Stimulated activated CD8-positive, alpha-beta memory T cell treated with anti-CD3 and anti-CD28 coated beads, Interleukin-12 subunit alpha, Interleukin-12 subunit beta, amount 100 ng/mL, for 4 hours (primary cell): ENCODE data around the gene FAM174C.
"Not testable (repeated sequence)": the region's sequence is repeated elsewhere in the genome, so short reads cannot be mapped to it uniquely, and the experiment has no call there.

Experiments used
- DNase-seq: peaks from one replicate; pipeline ENCODE4 v3.0.0-alpha.2; 2020; ENCODE audit warnings: low read depth

The FAM174C gene

DNA sequence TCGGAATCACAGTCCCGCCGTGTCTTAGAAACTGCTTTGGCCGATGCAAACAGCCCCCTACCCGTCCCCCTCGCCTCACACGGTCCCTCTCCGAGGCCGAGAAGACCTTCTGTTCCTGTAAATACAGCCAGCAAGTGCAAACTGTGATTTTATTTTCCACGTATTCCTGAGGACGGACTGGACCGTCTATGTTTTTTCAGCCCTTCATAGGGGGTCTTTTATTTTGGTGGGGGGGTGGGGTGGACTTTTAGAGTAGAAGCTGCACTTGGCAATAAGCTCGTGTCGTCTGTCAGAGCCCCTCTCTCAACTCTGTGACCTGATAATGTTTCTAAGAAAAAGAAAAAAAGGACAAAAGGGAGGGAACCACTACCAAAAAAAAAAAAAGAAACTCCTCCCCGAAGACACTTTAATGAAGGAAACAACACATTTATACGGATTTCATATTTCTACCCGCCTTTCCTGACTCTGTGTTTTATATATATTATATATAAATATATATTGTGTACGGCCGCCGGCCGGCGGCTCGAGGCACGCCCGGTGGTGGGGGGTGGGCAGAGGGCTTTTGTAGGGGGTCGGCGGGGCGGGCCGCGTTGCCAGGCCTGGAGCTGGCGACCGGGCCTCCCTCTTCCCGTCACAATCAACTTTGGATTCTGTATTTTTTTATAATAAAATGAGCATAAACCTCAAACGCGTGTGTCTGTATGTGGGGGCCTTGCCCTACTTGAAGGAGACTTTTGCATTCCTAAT lies 25.6 kb downstream of the FAM174C start:
- DNase-seq, result no peak

DNA sequence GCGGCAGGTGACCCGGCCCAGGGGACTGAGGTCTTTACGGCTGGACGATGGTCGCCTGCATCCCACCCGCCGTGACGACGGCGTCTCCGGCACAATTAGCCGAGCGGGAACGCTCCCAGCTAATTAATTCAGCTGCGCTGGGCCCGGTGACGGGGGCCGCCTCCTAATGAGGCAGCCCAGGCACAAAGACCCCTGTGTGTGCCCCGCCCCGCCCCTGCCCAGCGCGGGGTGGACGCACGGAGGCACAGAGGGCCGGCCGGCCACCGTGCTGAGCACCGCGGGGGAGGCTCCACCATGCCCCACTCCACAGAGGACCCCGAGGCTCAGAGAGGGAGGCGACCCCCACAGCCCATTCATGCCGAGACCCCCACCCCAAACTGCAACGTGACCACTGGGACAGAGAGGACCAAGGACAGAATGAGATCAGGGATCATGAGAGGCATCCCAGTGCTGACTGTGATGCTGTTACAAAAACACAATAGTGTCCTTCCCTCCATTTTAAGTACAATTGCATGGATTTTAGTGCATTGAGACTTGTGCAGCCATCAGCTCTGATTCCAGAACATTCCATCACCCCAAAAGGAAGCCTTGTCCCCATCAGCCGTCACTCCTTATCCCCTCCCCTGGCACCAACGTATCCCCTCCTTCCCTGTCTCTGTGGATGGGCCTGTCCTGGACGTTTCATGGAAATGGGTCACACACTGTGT lies 27.4 kb downstream of the FAM174C start:
- DNase-seq, result no peak

DNA sequence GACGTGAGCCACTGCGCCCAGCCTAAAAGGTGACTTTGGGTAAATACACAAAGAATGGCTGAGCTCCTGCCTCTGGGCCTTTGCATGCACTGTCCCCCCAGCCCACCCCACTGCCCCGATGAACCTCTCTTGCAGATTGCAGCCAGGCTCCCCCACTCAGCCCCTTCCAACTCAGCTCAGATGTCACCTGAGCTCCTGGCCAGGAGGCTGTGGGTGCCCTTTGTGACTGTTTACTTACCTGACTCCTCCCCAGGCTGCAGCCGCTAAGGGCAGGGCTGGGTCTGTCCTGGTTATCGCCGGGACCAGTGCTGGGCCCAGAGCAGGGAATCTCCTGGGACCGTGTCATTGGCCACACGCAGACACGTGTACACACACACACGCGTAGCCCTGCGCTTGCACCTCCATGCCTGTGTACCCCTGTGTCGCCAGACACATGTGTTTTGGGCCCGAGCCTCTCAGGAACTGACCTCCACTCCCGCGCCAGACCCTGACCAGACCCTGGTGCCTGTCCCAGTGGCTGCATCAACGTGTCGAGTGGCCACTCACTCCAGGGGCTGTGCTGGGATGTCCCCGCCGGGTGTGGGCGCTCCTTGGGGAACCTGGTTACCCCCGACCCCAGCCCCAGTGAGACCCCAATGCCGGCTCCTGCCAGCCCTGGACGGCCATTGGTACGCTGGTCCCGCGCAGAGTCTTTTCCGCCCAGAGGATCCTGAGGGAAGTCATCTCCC lies 29.0 kb downstream of the FAM174C start:
- no peak for DNase-seq

DNA sequence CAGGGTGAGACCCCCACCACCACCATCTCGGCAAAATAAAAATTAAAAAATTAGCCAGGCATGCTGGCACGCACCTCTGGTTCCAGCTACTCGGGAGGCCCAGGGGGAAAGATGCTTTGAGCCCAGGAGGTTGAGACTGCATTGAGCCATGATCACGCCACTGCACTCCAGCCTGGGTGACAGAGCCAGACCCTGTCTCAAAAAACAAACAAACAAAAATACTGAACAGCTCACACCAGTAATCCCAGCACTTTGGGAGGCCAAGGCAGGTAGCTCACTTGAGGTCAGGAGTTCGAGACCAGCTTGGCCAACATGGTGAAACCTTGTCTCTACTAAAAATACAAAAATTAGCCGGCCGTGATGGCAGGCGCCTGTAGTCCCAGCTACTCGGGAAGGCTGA lies 30.0 kb downstream of the FAM174C start:
- not testable (repeated sequence) for DNase-seq

DNA sequence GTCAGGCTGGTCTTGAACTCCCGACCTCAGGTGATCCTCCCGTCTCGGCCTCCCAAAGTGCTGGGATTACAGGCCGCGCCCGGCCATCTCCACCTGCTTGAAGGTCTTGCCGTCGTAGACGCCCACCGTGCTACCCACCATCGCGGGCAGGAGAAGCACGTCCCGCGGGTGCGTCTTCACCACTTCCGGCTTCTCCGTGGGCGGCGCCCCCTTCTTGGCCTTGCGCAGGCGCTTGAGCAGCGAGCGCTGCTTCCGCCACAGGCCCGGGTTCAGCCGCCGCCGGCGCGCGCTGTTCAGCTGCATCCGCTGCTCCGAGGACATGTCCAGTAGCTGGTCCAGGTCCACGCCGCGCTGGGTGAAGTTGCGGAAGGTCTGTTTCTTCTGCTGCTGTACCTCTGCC lies 32.0 kb downstream of the FAM174C start:
- no peak for DNase-seq

DNA sequence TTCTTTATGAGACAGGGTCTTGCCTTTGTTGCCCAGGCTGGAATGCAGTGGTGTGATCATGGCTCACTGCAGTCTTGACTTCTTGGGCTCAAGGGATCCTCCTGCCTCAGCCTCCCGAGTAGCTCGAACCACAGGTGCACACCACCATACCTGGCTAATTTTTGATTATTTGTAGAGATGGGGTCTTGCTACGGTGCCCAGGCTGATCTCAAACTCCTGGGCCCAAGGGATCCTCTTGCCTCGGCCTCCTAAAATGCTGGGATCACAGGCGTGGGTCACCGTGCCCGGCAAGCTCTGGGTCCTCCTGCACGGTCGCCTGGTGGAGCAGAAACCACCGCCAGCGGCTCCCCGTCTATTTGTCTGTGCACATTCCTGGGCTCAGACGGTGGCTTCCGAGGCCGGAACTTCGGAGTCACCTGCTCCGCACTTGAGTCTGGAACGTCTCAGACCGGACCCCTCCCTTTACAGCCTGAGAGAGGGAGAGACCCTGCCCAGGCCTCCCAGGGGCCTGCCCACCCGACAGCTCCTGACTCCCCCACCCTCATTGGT lies 32.5 kb downstream of the FAM174C start:
- DNase-seq, result no peak

DNA sequence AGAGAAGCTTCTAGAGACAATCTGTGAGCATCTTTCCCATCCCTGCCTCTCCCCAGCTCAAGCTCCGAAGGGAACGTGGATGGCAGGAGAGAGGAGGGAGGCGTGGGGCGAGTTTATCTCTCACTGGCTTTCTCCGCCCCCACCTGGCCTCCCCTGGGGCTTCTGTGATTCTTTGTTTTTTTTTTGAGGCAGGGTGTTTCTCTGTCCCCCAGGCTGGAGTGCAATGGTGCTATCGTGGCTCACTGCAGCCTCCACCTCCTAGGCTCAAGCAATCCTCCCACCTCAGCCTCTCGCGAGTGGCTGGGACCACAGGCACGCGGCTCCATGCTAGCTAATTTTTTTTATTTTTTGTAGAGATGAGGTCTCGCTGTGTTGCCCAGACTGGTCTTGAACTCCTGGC lies 33.4 kb downstream of the FAM174C start:
- no peak for DNase-seq

DNA sequence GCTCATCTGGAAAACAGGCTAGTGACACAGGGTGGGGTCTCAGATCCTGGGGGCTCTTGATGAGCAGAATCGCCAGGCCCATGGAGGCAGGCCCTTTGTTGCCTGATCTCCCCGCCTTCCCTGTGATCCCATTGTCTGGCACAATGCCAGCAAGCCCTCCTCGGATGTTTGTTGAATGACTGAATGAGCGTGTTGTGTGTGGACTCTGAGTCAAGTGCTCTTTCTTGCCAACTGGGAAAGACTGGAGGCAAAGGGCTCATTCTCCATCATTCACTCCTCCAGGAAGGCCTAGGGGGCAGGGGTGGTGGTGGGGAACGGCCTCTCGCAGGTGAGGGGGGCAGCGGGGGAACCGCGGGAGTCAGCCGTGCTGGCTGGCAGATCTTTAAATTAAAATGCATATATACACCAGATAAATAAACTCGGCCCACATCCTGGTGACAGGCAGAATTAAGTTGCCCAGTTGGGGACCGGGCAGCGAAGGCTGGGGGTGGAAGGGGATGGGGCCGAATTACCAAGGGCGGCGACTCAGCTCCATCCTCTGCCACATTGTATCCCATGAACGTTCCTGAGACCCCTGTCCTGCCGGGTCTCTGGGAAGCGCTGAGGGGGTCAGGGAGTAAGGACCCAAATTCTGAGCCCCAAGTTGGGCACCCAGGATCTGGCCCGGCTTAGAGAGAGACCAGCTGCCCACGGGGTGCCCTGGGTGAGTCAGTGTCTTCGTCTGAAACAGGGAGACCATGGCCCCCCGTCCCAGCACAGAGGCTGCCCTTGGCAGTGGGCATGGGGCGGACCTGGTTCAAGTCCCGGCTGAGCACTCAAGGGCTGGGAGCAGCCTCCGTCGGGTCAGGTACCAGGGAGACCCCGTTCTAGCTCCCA lies 34.9 kb downstream of the FAM174C start:
- no peak for DNase-seq

DNA sequence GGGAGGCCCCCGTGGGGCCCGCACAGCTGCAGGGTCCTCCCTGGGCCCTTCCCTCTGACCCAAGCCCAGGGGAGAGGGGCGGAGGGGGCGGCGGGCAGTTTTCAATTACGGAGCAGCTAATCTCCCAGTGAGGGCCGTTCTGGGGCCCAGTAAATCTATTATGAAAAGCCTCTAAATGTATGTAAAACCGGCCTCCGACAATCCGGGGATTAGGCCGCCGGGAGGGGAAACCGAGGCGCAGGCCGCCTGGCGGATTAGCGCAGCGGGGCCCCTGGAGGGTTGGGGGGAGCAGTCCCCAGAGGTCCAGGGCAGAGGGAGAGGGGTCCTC lies 35.5 kb downstream of the FAM174C start:
- no peak for DNase-seq

DNA sequence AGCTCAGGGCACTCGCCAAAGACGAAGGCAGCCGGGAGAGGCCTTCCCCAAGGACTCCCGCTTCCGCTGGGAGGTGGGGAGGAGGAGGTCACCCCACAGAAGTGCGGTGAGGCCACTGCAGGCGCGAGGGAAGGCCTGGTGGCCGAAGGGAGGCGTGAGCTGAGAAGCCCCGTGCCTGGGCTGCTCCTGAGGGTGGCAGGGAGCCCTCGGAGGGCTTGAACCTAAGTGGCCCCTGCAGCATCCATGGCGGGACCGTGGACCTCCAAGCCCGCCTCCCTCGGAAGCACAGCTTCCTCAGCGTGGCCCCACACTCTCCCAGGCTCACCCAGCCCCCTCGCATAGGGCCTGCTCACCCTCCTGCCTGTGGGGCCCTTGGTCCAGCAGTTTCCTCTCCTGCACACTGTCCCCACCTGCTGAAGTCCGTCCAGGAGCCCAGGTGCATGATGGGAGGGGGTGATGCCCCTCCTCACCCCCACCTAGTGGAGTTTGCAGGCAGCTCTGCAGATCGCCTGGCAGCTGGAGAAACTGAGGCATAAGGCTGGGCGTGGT lies 36.3 kb downstream of the FAM174C start:
- no peak for DNase-seq

DNA sequence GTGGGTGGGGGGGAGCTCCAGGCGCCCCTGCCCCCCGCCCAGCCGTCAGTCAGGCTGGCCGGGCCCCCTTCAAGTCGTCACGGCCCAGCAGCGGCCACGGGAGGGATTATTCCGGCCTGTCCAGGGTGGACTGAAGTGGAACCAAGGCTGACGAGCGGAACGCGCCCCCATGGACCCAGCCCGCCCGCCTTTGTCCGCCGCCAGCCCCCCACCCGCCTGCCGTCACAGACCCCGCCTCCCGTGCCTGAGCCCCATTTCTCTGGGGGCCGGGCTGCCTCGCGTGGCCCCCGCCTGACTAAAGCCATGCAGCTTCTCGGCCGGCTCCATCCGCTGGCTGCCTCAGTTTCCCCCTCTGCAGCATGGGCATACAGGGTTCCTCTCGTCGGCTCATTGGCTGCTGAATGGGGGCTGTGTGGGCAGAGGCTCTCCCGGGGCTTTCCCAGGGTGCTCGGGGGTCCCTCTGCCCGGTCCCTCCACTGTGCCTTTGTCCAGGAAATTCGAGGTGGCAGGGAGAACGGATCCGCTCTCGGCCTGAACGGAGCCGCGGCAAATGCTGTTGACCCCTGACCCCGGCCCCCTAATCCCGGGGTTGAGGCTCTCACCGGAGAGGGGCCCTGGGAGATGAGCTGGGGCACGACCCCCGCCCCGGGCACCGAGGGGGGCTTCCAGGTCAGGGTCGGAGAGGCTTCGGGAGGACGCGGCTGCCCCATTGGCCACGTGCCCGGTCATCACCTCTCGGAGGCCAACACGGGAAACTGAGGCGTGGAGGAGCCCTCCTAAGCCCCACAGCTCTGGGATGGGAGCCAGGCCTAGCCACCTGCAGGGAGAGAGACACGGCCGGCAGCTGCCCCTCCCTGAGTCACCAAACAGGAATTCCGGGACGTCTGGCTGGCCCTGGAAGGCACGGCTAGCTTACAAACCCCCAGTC lies 37.7 kb downstream of the FAM174C start:
- no peak for DNase-seq

DNA sequence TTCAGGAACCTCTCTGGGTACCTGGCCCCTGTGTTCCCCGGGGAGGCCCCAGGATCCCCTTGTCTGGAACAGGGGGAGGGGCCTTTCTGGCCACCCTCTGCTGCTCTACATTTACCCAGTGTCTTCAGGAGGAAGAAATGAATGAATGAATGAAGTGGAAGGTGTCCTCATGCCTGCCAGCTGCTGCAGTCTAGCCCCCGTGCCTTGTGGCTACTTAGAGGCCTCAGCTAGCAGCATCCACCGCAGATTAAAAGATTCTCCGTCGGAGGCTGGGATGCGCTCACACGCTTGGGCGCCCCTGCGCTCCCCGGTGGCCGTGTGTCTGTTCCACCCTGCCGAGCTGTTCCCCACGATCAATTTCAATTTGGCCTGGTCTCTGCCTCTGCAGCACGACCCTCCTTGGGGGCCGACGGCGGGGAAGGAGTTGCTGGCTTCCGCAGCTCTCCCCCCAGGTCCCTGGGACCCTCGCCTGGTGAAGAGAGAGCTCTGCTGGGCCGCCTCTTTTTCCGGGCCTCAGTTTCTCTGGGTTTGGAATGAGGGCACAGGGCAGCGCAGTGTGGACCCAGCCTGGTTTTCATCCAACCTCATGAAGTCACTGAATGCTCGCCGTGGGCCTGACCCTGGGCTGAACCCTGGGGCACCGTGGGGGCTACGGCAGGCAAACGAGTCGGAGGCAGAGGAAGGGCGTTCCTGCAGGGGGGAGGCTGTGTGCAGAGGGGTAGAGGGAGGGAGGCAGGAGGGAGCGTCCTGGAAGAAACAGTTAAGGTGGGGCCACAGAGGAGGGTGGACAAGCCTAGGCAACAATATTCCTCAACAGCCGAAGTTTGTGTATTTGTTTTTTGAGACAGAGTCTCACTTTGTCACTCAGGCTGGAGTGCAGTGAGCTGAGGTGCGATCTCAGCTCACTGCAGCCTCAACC lies 38.6 kb downstream of the FAM174C start:
- no peak for DNase-seq

DNA sequence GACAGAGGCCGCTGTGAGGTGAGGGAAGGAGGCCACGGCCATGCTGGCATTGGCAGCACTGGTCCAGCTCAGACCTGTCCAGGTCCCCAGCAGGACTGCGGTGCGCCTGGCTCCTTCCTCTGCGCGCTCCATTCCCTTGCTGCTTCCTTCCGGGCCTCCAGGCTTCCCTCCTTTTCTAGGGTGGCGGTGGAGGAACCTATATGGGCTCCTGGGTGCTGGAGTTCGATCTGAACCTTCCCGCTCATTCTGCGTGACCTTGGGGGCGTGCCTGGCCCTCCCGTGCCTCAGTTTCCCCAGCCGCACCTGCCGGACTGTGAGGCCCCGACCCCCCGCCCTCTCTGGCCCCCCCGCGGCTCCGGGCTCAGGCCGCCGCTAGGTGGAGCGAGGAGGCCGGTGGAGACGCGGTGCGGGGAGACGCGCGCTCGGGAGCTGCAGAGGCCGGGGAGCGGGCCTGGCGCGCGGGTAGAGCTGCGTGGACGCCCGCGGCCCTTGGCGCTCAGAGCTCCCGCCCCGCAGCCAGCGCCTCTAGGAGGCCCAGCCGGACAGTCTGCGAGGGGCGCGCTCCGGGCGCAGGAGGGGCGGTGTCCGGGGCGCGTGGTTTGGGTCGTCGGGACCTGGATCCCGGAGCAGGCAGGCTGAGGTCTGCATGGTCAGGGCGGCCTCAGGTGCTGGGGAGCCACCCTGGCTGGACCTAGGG lies 40.3 kb downstream of the FAM174C start:
- DNase-seq, result no peak

DNA sequence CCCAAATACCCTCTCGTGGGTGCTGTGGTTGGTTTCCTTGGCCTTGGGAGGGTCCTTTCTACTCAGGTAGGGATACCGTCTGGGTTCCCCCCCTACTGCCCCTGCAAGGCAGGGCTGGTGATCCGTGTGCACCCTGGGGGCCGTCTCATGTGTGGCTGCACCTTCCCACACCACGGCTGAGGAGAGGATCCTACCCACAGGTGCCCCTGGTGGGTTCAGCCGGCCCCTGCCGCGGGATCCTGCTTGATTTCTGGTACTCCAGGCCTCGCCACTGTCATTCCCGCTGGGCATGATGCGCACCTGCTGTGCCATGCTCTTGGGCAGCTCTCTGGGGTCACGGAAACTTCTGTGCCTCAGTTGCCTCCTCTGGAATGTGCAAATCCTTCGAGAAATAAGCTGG lies 41.1 kb downstream of the FAM174C start:
- DNase-seq, result no peak

DNA sequence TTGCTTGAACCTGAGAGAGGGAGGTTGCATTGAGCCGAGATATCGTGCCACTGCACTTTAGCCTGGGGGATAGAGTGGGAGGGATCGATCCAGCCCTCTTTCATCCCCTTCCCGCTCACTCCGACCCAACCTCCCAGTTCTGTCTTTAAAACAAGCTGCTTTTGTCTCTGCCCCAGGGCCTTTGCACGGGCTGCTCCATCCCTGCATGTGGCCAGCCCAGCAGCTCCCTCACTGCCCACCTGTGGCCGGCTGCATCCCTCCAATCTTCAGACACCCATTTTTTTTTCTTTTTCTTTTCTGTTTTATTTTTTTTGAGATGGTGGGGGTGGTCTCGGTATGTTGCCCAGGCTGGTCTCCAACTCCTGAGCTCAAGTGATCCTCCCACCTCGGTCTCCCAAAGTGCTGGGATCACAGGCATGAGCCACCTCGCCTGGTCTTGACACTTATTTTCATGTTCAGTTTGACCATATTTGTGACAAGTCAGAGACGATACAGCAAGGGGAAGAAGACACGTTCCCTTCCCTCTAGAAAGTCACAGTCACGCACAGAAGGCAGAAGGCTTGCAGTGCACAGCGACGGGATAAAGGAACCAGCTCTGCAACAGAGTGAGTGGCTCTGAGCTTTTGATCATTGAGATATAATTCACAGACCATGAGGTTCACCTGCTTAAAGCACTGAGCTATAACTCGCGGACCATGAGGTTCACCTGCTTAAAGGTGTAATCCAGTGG lies 42.1 kb downstream of the FAM174C start:
- no peak for DNase-seq

DNA sequence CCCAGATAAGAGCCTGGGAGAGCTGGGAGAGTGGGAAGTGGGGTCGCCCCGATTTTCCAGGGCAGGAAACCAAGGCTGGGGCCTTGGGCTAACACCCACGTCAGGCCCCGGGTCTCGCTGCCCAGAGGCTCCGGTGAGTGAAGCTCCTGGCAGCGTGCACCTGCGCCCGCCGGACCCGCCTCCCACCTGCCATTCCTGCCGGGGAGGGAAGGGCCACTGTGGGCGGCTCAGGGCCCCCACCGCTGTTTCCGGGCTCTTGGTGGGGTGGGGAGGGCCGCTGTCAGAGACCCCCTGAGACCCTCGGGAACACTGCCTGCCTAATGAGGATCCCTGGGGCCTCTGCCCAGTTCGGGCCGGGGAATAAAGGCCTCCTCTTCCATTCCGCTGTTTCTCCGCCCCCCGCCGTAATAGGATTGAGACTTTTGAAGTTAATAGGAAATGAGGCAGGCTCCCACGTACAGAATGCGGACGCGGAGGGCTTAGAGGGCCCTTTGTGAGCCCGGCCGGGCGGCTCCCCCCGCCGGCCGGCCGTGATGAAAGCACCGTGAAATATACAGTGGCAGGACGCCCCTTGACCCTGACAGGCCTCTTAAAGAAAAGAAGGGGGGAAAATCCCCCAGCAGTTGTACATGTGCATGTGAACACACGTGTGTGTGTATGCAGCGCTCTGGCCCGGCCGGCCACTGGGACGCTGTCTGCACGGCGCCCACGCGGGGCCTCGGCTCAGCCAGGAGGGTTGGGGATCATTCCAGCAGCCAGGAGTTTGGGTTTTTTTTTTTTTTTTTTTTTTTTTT lies 43.5 kb downstream of the FAM174C start:
- no peak for DNase-seq

DNA sequence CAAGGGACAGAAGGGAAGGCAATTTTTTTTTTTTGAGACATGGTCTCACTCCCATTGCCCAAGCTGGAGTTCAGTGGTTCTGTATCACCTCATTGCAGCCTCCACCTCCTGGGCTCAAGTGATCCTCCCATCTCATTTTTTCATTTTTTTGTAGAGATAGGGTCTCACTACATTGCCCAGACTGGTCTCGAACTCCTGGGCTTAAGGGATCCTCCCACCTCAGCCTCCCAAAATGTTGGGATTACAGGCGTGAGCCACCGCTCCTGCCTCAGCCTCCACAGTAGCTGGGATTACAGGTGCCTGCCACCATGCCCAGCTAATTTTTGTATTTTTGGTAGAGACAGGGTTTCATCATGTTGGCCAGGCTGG lies 44.9 kb downstream of the FAM174C start:
- not testable (repeated sequence) for DNase-seq
